Posterior cingulate gyrus (tissue), 11 donors: Measurements from ENCODE around the gene XG.
A peak's percentile ranks its signal among the peaks of the same experiment; 100 is the strongest.
"Not testable (repeated sequence)": the region's sequence is repeated elsewhere in the genome, so short reads cannot be mapped to it uniquely, and the experiment has no call there.

Experiments used
- DNase-seq, 10 donors: peaks; one replicate each; pipeline versions ENCODE4 v3.0.0 to v3.0.0-alpha.2; 2020 to 2021; ENCODE audit warnings: mixed read lengths in 3 of 10
- intact Hi-C: fragments of 100-400 bp; cut with DNase I; formaldehyde crosslinking; loops from one replicate; pipeline ENCODE4 v1.15.1; 2023

The XG gene, protein sequence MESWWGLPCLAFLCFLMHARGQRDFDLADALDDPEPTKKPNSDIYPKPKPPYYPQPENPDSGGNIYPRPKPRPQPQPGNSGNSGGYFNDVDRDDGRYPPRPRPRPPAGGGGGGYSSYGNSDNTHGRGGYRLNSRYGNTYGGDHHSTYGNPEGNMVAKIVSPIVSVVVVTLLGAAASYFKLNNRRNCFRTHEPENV

DNA sequence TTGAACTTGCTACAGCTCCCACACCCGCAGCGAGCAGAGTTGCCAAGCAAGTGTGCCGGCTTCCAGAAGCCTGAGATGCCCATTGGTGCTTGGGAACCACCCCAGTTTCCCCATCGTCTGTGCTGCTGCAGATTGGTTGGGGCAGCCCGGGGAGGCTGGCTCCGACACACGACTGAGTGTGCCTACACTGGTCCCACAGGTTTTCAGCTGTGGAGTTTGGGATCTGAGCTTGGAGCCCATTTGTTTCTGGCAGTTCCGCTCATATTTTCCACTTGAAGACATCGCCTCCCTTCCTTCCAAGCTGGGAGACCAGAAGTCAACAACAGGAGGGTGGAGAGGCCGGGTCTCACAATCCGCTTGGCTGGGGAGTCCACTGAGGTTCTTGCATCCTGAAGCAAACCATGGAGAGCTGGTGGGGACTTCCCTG is at the start of gene XG:
TSS of gene XG (plus strand) at position 167 of the 427 bp plus-strand sequence. CDS start at position 402, 235 bp downstream.
- intact Hi-C loops, DNase-seq: not testable (repeated sequence)

DNA sequence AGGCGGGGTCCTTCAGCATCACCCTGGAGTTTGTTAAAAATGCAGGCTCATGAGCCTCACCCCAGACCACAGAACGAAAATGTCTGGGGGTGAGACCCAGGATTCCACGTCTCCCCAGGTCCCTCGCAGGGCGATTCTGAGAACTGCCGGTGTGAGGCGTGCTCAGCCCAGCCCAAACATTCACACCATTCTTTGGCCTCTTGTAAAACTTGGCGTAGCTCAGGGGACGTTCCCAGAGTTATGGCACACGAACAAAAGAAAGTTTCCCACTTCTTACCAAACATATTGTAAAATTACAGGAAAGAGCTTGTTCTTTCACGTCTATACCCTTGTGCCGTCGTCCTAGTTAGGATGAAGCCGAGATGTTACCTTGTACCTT is 47.9 kb upstream of the XG start:
- intact Hi-C loops: no loop called here
- DNase-seq: peak in 1 of 10 donors; percentile 80

DNA sequence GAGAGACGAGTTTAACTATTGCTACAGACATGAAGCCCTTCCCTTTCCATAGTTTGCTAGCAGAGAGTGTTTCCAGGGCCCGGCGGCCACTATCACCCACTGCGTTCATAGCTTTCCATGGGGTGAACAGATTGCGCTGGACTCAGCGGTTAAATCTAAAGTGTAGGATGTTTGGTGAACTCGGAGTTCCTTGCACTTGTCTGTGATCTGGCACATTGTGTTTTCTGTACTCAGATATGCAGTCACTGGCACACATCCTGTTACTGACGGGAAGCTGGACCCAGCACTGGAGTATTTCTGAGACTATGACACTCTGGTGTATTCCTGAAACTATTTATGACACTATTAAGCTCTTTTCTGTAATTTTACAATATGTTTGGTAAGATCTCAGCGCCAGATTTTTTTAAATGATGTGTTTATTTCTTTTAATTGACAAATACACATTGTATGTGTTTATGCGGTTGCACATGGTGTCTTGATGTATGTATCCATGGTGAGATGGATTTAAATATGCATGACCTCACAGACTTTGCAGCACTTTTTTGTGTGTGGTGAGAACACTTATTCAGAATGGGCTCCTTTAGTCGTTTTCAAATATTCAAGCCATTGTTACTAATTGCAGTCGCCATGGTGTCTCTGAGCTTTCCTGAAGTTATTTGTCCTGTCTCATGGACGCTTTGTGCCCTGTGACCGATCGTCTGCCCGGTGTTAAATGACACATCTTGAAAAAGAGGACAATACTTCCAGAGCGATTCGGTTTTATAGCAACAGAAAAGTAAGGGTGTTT is 46.6 kb upstream of the XG start:
- peak in 1 of 10 donors; percentile 22 for DNase-seq

DNA sequence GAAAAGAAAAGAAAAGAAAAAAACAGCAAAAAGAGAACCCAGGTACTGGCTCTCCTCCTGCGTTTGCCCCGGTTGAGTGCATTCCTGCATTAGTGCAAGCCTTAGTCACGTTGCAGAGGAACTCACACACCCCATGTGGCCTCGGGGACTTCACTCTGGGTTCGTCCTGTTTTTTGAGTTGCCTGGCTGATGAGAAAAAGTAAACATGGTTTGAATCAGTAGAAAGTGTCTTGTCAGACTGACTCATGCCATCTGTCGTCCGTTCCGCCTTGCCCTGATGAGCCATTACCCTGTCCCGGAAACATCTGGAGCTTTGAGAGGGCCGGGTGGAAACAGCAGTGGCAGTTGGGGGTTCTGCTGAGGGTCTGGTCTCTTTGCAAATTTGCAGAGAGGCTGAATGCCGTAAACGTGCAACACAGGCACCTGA is 44.5 kb upstream of the XG start:
- intact Hi-C loops: no loop called here
- peak in 5 of 10 donors; percentile 10 to 81 (median 22) for DNase-seq

More for the DNA sequence above, 46.6 kb upstream of the XG start:
- intact Hi-C loops: no loop called here

DNA sequence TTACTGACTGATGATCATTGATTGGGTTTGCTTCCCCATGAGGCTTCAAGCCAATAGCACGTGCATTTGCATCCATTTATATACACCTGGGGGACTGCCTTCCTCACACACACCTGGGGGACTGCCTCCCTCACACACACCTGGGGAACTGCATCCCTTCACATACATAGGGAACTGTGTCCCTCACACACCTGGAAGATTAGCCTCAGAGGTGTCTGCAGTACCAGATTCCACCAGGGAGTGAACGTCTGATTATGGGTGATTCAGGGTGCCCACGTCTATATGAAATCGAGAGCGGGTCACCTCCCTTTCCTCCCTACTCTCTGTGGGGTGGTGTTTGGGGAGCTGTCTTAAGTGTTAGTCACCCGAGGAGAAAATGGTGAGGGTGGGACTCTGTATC is 43.8 kb upstream of the XG start:
- intact Hi-C loops: no loop called here
- DNase-seq: peak in 1 of 10 donors; percentile 13

DNA sequence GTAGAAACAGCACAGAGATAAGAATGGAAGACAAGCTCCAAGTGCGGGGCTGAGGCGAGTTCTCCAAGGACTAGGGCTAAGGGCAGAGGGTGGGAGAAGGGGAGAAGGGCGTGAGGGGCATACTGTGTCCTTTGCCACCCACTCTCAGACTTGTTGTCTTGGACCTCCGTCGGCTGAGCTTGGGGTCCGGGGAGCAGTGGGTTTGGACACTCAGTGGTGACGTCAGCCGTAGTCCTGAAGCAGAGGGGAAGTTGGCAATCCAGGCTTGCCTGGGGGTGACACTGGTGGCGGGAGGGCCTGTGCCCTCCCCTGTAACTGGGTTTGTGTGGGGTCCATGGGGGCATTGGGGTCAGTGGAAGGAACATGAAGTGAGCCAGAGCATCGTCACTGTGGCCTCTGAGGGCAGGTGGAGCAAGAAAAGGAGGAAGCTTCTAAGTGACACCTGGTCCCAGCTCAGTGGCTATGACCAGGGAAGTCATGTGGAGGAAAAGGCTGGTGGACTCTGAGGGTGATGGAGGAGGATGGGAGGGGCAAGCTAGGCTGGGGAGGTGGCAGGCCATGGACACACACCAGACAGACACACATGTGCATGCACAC is 43.1 kb upstream of the XG start:
- peak in 2 of 10 donors; percentile 26 to 65 for DNase-seq

DNA sequence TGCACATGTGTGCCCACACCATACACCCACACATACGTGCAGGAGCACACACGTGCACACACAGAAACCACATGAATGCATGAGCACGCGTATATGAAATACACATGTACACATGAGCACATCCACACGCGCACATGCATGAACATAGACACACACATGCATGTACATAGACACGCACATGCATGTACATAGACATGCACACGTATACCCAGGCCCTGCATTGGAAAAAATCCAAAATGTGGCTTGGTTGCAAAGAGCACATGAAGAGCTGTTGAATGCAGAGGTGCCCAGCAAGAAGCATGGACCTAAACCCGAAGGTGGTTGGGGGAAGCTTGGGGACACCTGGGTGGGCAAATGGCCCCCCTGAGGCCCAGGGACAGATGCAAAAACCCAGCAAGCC is 42.3 kb upstream of the XG start:
- intact Hi-C loops: no loop called here

More for the DNA sequence above, 43.1 kb upstream of the XG start:
- intact Hi-C loops: no loop called here

DNA sequence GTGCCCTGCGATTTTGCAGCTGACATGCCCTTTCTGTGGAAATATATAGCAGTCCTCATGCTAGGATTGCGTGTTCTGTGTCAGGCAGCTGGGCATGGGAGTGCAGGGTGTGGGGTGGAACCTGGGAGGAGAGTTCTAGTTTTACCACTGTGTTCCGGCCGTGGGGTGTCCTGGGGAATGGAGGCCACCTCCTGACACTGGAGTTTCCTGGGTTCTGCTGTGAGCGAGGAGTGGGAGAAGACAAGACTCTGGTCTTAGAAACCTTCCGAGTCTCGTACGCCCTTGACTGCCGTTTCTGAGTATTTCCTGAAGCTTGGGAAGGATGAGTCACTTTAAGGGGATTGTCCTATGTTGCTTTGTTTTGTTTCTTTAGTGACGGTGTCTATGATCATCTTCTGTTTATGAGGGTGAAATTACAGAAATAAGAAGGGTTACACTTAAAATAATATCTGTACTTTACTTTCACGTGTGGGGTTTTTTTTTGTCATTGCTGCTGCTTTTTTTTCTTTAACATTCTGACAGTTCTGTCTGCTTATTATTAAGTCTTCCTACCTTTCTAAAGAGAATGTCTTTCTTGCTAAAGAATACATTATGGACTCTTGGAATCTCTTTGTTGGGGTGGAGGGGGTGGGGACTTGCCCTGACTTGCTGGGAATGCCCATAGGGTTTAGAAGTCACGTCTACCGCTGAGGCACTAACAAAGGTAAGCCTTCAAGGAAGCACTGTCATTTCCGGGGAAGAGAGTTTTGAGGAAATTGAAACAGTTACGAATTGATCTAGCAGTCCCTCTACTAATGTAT is 41.6 kb upstream of the XG start:
- DNase-seq: peak in 2 of 10 donors; percentile 25 to 36
- intact Hi-C loops: no loop called here

More for the DNA sequence above, 42.3 kb upstream of the XG start:
- peak in 1 of 10 donors; percentile 19 for DNase-seq

DNA sequence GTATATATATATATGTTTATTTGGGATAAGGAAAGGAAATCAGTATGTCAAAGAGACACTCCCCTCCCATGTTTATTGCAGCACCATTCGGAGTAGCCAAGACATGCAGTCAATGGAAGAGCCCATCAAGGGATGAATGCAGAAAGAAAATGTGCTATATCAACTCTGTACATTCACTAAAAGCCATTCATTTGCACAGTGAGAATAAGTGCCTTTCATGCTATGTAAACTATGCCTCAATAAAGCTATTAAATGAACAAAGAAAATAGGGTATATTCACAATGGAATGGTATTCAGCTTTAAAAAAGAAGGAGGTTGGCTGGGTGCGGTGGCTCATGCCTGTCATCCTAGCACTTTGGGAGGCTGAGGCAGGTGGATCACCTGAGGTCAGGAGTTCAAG is 40.4 kb upstream of the XG start:
- intact Hi-C loops: no loop called here
- DNase-seq: no peak

DNA sequence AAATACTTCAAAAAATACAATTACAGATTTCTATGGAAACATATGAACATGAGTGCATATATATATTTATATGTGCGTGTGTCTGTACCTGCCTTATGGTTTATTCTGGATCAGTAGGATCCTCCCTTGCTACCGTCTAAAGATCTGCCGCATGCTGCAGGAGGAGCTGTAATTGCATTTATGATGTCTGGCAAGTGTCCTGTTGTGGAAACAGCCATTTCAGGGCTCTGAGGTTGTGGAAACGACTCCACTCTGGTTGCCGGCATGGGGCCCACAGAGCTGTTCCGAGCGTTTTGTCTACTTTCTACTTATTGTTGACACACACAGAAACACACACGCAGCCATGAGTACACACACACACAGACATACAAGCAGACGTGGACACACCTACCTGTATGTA is 39.4 kb upstream of the XG start:
- no peak for DNase-seq
- intact Hi-C loops: no loop called here

DNA sequence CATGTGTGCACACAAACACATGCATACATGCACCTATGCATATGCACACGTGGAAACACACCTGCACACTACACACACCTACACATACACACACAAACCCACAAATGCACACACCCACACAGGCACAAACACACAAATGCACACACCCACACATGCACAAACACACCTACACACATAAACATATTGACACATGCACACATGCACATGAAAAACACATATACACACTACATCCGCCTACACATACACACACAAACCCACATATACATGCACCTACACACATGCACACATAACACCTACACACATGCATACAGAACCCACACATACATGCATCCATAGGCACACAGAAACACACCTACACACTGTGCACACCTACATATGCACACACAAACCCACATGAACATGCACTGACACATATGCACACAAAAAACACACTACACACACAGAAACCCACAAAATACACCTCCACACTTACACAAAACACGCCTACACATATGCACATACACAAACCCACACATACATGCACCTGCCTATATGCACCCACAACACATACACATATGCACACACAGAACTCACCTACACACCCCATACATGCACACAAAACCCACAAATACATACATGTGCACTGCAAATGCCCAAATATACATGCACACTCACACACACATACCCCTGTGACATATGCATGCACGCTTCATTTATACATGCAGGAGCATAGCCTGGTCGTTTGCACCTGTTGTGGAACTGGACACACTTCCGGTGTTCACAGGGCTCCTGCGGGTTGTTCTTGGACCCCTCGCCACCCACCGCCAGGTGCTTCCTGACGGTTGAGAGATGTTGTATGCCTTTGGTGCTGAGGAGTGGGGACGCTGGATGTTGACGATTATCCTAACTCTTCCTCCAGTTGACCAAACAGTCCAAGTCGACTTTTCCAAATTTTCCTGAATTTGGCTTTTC is 38.7 kb upstream of the XG start:
- intact Hi-C loops: no loop called here

DNA sequence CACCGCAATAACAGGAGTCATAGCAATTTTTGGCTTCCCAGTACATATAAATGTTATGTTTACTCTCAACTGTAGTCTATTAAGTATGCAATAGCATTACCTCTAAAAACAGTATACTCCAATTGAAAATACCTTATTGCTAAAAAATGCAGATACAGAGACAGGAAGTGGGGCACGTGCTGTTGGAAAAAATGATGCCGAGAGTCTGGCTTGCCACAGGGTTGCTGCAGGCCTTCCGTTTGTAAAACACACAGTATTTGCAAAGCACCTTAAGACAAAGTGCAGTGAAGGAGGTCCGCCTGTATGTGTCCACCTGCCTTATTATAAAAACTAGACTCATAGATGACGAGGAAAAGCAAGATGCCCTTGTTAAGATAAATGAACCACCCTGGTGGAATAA is 37.3 kb upstream of the XG start:
- intact Hi-C loops: no loop called here
- no peak for DNase-seq

More for the DNA sequence above, 38.7 kb upstream of the XG start:
- peak in 1 of 10 donors; percentile 19 for DNase-seq

DNA sequence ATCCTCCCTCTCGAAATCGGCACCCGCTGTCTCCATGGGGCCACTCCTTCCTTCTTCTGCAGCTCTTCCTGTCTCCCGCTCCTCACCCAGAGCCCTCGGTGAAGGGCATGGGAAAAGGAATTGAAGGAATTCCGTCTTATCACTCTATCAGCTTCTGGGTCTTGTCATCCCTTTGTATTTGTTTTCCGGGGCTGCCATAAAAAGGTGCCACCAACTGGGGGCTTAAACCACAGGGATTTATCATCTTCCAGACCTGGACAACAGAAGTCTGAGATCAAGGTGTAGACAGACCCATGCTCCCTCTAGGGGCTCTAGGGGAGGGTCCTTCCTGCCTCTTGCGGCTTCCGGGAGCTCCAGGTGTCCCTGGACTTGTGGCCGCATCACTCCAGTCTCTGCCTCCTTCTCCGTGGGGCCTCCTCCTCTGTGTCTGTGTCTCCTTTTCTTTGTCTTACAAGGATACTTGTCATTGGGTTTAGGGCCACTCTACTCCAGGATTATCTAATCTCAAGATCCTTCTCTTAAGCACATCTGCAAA is 36.7 kb upstream of the XG start:
- intact Hi-C loops: no loop called here
- DNase-seq: peak in 2 of 10 donors; percentile 15 to 45

DNA sequence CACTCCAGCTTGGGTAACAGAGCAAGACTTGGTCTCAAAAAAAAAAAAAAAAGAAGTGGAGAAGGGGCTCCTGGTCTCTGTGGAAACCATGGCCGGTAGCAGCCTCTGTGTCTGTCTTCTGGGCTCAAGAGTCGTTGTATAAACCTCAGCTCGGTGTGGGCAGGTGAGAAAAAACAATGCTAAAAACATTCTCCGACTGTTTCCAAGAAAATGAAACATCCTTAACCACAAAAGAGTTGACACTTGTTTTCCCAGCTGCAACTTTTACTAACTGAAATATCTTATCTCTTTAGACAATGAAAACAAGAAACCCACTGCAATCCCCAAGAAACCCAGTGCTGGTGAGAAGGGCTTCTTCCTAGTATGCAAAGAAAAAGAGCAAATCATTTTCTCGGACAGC is 34.5 kb upstream of the XG start:
- intact Hi-C loops: no loop called here
- DNase-seq: peak in 1 of 10 donors; percentile 16

DNA sequence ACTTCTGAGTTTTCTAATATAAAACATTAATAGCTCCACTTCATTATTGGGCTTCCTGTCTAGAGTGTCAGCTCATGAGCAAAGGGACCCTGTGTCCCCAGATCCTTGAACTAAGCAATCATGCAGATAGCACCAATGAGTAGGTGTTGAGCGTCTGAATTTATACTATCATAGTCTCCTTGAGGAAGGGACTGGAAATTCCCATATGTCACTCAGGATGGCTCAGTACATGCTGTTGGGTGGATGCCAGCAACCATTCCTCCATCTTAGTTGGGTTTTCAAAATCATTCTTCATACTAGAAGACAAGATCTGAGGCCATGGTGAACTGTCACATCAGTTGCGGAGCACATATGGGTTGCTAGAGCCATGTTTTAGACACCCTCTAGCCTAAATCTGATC is 33.0 kb upstream of the XG start:
- no peak for DNase-seq
- intact Hi-C loops: no loop called here

DNA sequence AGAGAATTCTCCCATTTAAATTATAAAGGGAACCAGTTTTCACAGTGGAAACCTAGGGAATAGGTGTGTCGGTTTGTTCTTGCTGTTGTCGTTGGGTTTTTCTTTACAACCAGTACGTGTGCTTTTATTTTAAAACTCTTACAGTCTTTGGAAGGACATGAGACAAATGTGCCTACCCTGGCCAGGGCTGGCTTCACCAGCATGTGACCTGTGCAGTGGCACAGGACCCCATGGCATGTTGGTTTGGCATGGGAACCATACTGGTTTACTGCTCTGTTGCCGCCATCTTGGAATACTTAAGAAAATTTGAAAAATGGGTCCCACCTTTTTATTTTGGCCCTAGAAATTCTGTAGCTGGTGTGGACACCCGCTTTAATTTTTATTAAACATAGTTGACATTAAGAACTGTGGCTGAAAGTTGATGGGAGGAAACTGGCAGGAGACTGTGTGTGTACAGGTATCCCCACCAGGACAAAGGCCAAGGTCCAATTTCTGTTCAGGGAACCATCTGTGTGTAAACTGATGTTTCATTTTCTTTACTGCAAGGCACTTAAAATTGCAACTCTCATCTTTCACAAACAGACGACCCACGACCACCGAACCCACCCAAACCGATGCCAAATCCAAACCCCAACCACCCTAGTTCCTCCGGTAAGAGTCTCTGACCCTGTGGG is 31.9 kb upstream of the XG start:
- intact Hi-C loops: no loop called here

DNA sequence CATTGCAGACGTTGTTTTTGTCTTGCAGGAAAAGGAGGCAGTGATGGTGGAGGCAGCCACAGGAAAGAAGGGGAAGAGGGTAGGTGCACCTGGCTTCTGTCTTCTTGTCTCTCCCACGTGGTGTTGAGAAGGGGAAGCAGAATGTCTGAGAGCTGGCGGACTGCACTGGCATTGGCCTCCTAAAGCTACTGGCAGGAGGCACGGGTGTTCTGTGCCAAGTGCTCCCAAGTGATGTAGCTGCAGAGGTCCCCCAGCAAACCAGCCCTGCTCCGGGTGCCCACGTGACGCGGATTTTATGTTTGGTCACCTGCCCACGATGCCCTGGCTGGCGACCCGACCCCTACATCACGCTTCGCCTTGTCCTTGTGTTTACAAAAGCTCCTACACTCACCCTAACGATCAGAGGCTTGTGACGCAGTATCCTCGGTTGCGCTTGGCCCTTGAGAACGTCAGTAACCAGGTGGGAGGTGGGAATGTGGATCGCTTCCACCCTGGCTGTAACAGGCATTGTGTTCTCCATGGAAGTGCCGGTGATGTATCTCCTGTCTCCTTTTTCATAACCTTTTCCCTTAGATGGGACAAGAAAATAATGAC is 28.5 kb upstream of the XG start:
- intact Hi-C loops: no loop called here
- DNase-seq: no peak

More for the DNA sequence above, 31.9 kb upstream of the XG start:
- DNase-seq: peak in 1 of 10 donors; percentile 24

DNA sequence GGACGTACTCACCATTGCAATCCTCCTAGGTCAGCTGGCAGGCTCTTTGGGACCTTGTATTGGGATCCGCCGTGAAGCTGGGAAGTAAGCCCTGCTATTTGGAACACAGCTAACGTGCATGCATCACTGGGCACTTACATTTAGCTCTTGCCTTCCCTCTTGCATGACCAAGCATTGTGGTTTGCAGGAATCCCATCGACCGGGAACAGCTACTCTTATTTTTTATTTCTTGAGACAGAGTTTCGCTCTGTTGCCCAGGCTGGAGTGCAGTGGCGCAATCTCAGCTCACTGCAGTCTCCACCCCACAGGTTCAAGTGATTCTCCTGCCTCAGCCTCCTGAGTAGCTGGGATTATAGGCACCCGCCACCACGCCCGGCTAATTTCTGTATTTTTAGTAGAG is 24.6 kb upstream of the XG start:
- intact Hi-C loops, DNase-seq: not testable (repeated sequence)
